Muscle layer of duodenum (tissue), 2 donors: Measurements from ENCODE around the gene CNPY1.
"Not testable (repeated sequence)": the region's sequence is repeated elsewhere in the genome, so short reads cannot be mapped to it uniquely, and the experiment has no call there.

Experiments
- H3K27ac ChIP-seq: one replicate; pipeline ENCODE4 v1.7.0; 2013; ENCODE audit warnings: mild to moderate bottlenecking, low read length
- H3K27me3 ChIP-seq: one replicate; pipeline ENCODE4 v1.7.0; 2013; ENCODE audit warnings: low read depth, mild to moderate bottlenecking, control low read depth, low read length
- H3K36me3 ChIP-seq, 2 donors: one replicate each; pipeline ENCODE4 v1.7.0; 2013; ENCODE audit warnings: low read length in 2 of 2, control low read depth in 1 of 2, mild to moderate bottlenecking in 1 of 2; ENCODE audit not compliant: insufficient read depth in 2 of 2, control insufficient read depth in 1 of 2
- H3K4me1 ChIP-seq, 2 donors: one replicate each; pipeline ENCODE4 v1.7.0; 2013; ENCODE audit warnings: low read length in 2 of 2, mild to moderate bottlenecking in 2 of 2, control low read depth in 1 of 2, moderate library complexity in 1 of 2; ENCODE audit not compliant: insufficient read depth in 2 of 2, control insufficient read depth in 1 of 2
- H3K4me3 ChIP-seq, 2 donors: one replicate each; pipeline ENCODE4 v1.7.0; 2013; ENCODE audit warnings: low read length in 2 of 2, low read depth in 1 of 2, mild to moderate bottlenecking in 1 of 2
- H3K9me3 ChIP-seq, 2 donors: one replicate each; pipeline ENCODE4 v1.7.0; 2013; ENCODE audit warnings: low read length in 2 of 2, control low read depth in 1 of 2, mild to moderate bottlenecking in 1 of 2; ENCODE audit not compliant: control insufficient read depth in 1 of 2
- donor health status: healthy.

CNPY1 gene

DNA sequence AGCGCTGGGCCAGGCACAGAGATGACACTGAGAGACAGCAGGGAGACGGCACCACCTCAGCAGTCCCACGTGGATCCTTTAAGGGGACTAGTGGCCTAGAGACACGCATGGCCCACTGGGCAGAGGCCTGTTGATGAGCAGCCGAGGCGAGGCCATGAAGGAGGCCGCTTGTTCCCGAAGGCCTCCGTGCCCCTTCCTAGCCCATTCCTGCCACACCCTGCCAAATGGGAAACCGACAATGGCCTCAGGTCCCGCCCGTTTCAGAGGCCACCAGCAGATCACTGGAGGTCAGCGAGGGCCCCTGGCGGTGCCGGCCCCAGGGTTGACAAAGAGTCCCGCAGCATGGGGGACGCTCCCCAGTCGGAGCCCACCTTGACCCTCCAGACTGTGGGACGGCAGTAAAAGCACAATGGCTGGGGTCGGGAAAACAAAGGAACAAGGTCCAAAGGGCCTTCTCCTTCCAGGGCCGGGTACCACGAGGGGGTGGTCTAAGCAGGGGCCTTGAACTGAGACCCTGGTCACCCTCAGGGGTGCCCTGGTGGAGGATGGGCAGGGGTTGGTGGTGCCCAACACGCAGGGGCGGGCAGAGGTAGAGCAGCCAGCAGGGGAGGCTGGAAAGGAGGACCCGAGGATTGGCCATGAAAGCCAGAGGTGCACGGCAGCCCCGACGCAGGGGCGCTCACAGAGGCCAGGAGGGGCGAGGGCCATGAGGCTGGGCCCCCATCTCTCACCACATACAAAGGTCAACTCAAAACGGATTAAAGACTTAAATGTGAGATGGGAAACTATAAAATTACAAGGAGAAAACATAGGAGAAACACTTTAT is 19.9 kb upstream of the CNPY1 start:
- no peaks in the 10 kb centered on the region for H3K9me3 ChIP-seq

DNA sequence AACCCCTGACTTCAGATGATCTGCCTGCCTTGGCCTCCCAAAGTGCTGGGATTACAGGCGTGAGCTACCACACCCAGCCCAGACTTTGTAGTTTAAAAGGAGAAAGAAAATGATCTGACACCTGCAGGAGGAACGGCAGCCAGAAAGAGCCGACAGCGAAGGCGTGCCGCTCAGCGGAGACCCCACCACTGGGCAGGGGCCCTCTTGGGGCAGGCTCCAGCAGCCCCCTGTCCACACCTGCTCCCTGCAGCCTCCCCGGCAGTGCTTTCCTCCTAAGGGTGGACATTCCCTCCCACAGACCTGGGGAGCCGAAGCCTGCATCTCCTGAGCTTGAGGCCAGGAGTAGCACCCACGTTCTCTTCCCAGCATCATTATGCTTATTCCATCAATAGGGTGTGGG is 19.2 kb upstream of the CNPY1 start:
- Histone ChIP-seq H3K9me3 (no peaks in the 10 kb centered on the region), H3K27me3 (no peaks in the 10 kb centered on the region), H3K27ac (no peak overlapping the region), H3K36me3 (no peaks in the 10 kb centered on the region), H3K4me3 (no peak overlapping the region), H3K4me1 (no peaks in the 10 kb centered on the region)

More for the DNA sequence above, 19.9 kb upstream of the CNPY1 start:
- Histone ChIP-seq H3K4me3 (no peak overlapping the region), H3K4me1 (no peaks in the 10 kb centered on the region), H3K27ac (no peak overlapping the region), H3K27me3 (no peaks in the 10 kb centered on the region), H3K36me3 (no peaks in the 10 kb centered on the region)

DNA sequence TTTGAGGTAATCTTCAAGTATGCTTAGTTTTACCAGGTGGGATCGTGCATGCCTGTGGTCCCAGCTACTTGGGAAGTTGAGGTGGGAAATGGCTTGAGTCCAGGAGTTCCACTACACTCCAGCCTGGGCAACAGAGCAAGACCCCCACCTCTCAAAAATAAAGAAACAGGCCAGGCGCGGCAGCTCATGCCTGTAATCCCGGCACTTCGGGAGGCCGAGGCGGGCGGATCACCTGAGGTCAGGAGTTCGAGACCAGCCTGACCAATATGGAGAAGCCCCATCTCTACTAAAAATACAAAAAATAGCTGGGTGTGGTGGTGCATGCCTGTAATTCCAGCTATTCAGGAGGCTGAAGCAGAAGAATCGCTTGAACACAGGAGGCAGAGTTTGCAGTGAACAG is 16.6 kb upstream of the CNPY1 start:
- not testable (repeated sequence) for H3K9me3 ChIP-seq, H3K27ac ChIP-seq, H3K36me3 ChIP-seq, H3K4me3 ChIP-seq, H3K27me3 ChIP-seq, H3K4me1 ChIP-seq

GRCh38 chr7:155562106-155562505 is 15.7 kb upstream of the CNPY1 start:
- H3K36me3 ChIP-seq: no peaks in the 10 kb centered on the region
- H3K27me3 ChIP-seq: no peaks in the 10 kb centered on the region
- H3K27ac ChIP-seq: no peak overlapping the region
- H3K4me1 ChIP-seq: no peaks in the 10 kb centered on the region
- no peaks in the 10 kb centered on the region for H3K9me3 ChIP-seq
- H3K4me3 ChIP-seq: no peak overlapping the region

- Histone ChIP-seq H3K4me1 (no peaks in the 10 kb centered on the region), H3K27me3 (no peaks in the 10 kb centered on the region), H3K36me3 (no peaks in the 10 kb centered on the region), H3K9me3 (no peaks in the 10 kb centered on the region), H3K4me3 (no peak overlapping the region), H3K27ac (no peak overlapping the region)
These were observed 14.8 kb upstream of the CNPY1 start for GRCh38 chr7:155560982-155561686.

DNA sequence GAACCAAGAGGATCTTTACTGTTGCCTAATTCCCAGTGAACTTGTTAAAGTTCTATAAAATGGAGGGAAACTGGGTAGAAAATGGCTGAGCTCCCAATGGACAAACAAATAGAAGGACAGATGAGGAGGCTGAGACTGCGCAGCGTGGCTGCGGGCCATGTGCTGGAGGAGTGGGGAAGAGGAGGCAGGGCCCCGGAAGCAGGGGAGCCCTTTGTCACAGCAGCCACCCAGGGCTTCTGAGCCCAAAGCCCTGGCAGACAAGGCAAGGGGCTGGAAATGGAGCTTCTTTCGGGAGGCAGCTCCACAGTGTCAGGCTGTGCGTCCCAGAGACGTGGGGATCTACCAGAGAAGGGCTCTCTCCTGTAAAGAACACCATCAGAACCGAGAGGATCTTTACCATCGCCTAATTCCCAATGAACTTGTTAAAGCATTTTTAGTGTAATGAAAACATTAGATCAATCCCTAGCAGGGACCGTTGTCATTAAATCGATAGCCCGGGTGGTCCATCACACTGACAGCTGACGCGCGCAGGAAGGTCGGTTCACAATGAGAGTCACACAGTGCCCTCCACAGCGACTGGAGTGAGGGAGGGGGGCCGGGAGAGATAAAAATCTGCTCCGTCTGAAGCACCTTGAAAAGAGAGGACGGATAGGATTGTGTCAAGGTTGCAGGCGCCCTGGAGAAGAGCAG is 14.0 kb upstream of the CNPY1 start:
- Histone ChIP-seq H3K27me3 (no peaks in the 10 kb centered on the region), H3K4me3 (no peak overlapping the region), H3K9me3 (no peaks in the 10 kb centered on the region), H3K27ac (no peak overlapping the region), H3K4me1 (no peaks in the 10 kb centered on the region), H3K36me3 (no peaks in the 10 kb centered on the region)

- no peaks in the 10 kb centered on the region for H3K4me1 ChIP-seq
- no peak overlapping the region for H3K4me3 ChIP-seq
- no peaks in the 10 kb centered on the region for H3K36me3 ChIP-seq
- H3K9me3 ChIP-seq: no peaks in the 10 kb centered on the region
- H3K27ac ChIP-seq: no peak overlapping the region
- H3K27me3 ChIP-seq: no peaks in the 10 kb centered on the region
These were observed 13.3 kb upstream of the CNPY1 start for GRCh38 chr7:155559519-155560108.

GRCh38 chr7:155558961-155559360 is 12.6 kb upstream of the CNPY1 start:
- H3K4me3 ChIP-seq: no peak overlapping the region
- H3K4me1 ChIP-seq: no peaks in the 10 kb centered on the region
- no peaks in the 10 kb centered on the region for H3K9me3 ChIP-seq
- no peak overlapping the region for H3K27ac ChIP-seq
- H3K27me3 ChIP-seq: no peaks in the 10 kb centered on the region
- H3K36me3 ChIP-seq: no peaks in the 10 kb centered on the region

- Histone ChIP-seq H3K4me1 (no peaks in the 10 kb centered on the region), H3K9me3 (no peaks in the 10 kb centered on the region), H3K27ac (no peak overlapping the region), H3K36me3 (no peaks in the 10 kb centered on the region), H3K27me3 (no peaks in the 10 kb centered on the region), H3K4me3 (no peak overlapping the region)
These were observed 12.0 kb upstream of the CNPY1 start for GRCh38 chr7:155558351-155558750.

- no peaks in the 10 kb centered on the region for H3K4me1 ChIP-seq
- H3K27ac ChIP-seq: no peak overlapping the region
- H3K27me3 ChIP-seq: no peaks in the 10 kb centered on the region
- no peaks in the 10 kb centered on the region for H3K36me3 ChIP-seq
- no peaks in the 10 kb centered on the region for H3K9me3 ChIP-seq
- no peak overlapping the region for H3K4me3 ChIP-seq
These were observed 11.4 kb upstream of the CNPY1 start for GRCh38 chr7:155557778-155558177.

DNA sequence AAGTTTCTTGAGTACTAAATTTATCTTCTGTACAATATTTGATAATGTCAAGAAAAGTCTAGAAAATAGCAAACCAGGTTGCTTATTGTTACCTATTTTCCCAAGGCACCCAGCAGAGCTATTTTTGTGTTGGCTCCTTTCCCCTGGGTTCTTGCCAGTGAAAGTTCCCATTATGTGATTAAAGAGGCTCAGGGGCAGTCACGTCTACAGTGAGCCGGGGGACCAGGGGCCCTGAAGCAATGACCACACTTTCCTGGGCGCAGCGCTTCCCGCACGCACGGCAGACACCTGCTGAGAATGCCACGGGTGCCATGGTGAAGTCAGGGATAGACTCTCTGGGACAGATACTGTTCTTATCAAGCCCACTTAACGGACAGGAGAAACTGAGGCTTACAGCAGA is 10.4 kb upstream of the CNPY1 start:
- Histone ChIP-seq H3K27ac (no peak overlapping the region), H3K4me3 (no peak overlapping the region), H3K27me3 (no peaks in the 10 kb centered on the region), H3K4me1 (no peaks in the 10 kb centered on the region), H3K9me3 (peaks cover 0 to 3% of the 10 kb centered on the region in 2 donors), H3K36me3 (no peaks in the 10 kb centered on the region)
